NOMO-1 treated with DMSO at 0.1 percent for 48 hours (cell line): ENCODE measurements around the gene CTBS.
"Not testable (repeated sequence)": the region's sequence is repeated elsewhere in the genome, so short reads cannot be mapped to it uniquely, and the experiment has no call there.

Experiments used
- DNase-seq: peaks from one replicate; lab custom pipeline; 2025; ENCODE audit not compliant: unreplicated experiment; lab: John Stamatoyannopoulos, UW

CTBS gene

GRCh38 chr1:84573967-84574842 is at the start of gene CTBS:
TSS of gene CTBS (minus strand) at chr1:84574440. CDS start at chr1:84574415, 25 bp downstream.
- DNase-seq = peak; percentile 90

GRCh38 chr1:84621553-84621952 is 47.3 kb upstream of the CTBS start:
- DNase-seq = no peak

GRCh38 chr1:84620720-84621313 is 46.6 kb upstream of the CTBS start:
- DNase-seq = peak; percentile 78

- DNase-seq = peak; percentile 82
Measured at GRCh38 chr1:84619383-84620102, 45.3 kb upstream of the CTBS start.

- DNase-seq = no peak
Measured at GRCh38 chr1:84617349-84617748, 43.1 kb upstream of the CTBS start.

- DNase-seq = peak; percentile 5
Measured at GRCh38 chr1:84615790-84616189, 41.5 kb upstream of the CTBS start.

GRCh38 chr1:84613887-84614286 is 39.6 kb upstream of the CTBS start:
- no peak for DNase-seq

GRCh38 chr1:84613026-84613425 is 38.8 kb upstream of the CTBS start:
- no peak for DNase-seq

- no peak for DNase-seq
Measured at GRCh38 chr1:84611796-84612195, 37.6 kb upstream of the CTBS start.

GRCh38 chr1:84611091-84611490 is 36.9 kb upstream of the CTBS start:
- no peak for DNase-seq

GRCh38 chr1:84606977-84607376 is 32.7 kb upstream of the CTBS start:
- no peak for DNase-seq

- DNase-seq = no peak
Measured at GRCh38 chr1:84605157-84605556, 30.9 kb upstream of the CTBS start.

- no peak for DNase-seq
Measured at GRCh38 chr1:84603941-84604830, 29.9 kb upstream of the CTBS start.

GRCh38 chr1:84603223-84603622 is 29.0 kb upstream of the CTBS start:
- DNase-seq = no peak

- DNase-seq = no peak
Measured at GRCh38 chr1:84600796-84601195, 26.6 kb upstream of the CTBS start.

- DNase-seq = no peak
Measured at GRCh38 chr1:84598846-84599741, 24.9 kb upstream of the CTBS start.

GRCh38 chr1:84598418-84598817 is 24.2 kb upstream of the CTBS start:
- DNase-seq = no peak

GRCh38 chr1:84597011-84597410 is 22.8 kb upstream of the CTBS start:
- DNase-seq = no peak

GRCh38 chr1:84594959-84595358 is 20.7 kb upstream of the CTBS start:
- DNase-seq = not testable (repeated sequence)

GRCh38 chr1:84587099-84587498 is 12.9 kb upstream of the CTBS start:
- no peak for DNase-seq
